ENCODE measurements around the gene ANKS1A. TPM values are rescaled to one million over a fixed set of nuclear protein-coding genes. Genes with fewer than 3 reads are reported as not detected.
"Not testable (repeated sequence)": the region's sequence is repeated elsewhere in the genome, so short reads cannot be mapped to it uniquely, and the experiment has no call there.

ANKS1A gene
- total RNA-seq, 1 donor from 2014 or later: 13.6 TPM

- no peak for ATAC-seq
Measured at GRCh38 chr6:35124356-35124755, 235.3 kb downstream of the ANKS1A start.

GRCh38 chr6:35128042-35128441, 239.0 kb downstream of the ANKS1A start:
- no peak for ATAC-seq

- ATAC-seq: no peak
Measured at GRCh38 chr6:35128496-35128895, 239.4 kb downstream of the ANKS1A start.

GRCh38 chr6:35136185-35136584, 247.1 kb downstream of the ANKS1A start:
- ATAC-seq: no peak

- ATAC-seq: not testable (repeated sequence)
Measured at GRCh38 chr6:35138191-35138590, 249.1 kb downstream of the ANKS1A start.

- ATAC-seq: no peak
Measured at GRCh38 chr6:35139470-35139869, 250.4 kb downstream of the ANKS1A start.

GRCh38 chr6:35139924-35140638, 251.0 kb downstream of the ANKS1A start:
- no peak for ATAC-seq

- ATAC-seq: peak; percentile 28
Measured at GRCh38 chr6:35140639-35141006, 251.6 kb downstream of the ANKS1A start.

Other genes starting within 250 kb of the ANKS1A start
- 49.0 TPM for gene ILRUN, start 192.5 kb upstream of the ANKS1A start, total RNA-seq
- 63.4 TPM for gene SNRPC, start 131.8 kb upstream of the ANKS1A start, total RNA-seq
- gene BLTP3A, start 97.2 kb upstream of the ANKS1A start, total RNA-seq: 8.1 TPM
- gene TAF11, start 1.2 kb upstream of the ANKS1A start, total RNA-seq: 20.0 TPM